ENCODE data around the gene FLRT2. TPM values are rescaled to one million over a fixed set of nuclear protein-coding genes. Genes with fewer than 3 reads are reported as not detected.

FLRT2 gene
- total and polyA plus RNA-seq, 4 donors, result 0.46 to 91.4 (median 14.0) TPM

- ATAC-seq (ENCODE audit: low FRiP score), result no peak
- intact Hi-C loops (cut with DNase I), result no loop called here
- Histone ChIP-seq H3K36me3 (ENCODE audit: control insufficient read depth in 1 of 2, insufficient read depth in 2 of 2, low read length in 1 of 2) (no peaks in the 10 kb centered on the region), H3K27ac (ENCODE audit: low read depth in 1 of 2, low read length in 2 of 2) (no peak overlapping the region), H3K27me3 (ENCODE audit: control insufficient read depth in 1 of 2, insufficient read depth in 2 of 2, low read length in 1 of 2) (no peaks in the 10 kb centered on the region), H3K4me3 (ENCODE audit: low read length in 2 of 2) (no peak overlapping the region), H3K4me1 (ENCODE audit: control insufficient read depth in 1 of 2, insufficient read depth in 2 of 2, low read length in 2 of 2) (no peaks in the 10 kb centered on the region), H3K9me3 (ENCODE audit: control insufficient read depth, low read length) (no peaks in the 10 kb centered on the region)
- 89 to 93% methylated on average over 6 of the region's 6 CpGs for WGBS, 2 donors
- no peak for DNase-seq
Observed at GRCh38 chr14:85587151-85587711, 57.3 kb downstream of the FLRT2 start.

DNA sequence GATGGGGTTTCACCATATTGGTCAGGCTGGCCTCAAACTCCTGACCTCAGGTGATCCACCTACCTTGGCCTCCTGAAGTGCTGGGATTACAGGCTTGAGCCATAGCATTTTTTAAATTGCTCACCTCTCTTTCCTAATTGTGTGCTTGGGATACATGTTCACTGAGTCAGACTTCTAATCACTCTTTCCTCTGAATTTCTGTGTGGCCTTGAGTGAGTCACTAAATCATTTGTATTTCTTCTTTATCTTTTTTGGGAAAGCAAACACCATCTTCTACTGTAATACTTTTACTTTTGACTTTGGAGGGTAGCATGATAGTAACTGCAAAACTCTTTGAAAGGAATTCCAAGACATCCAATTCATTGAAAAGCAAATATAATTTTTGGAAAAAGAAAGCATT is 60.8 kb downstream of the FLRT2 start:
- DNase-seq (no peak), ATAC-seq (ENCODE audit: low FRiP score) (no peak)
- Histone ChIP-seq H3K27ac (ENCODE audit: low read depth in 1 of 2, low read length in 2 of 2) (no peak overlapping the region), H3K4me3 (ENCODE audit: low read length in 2 of 2) (no peak overlapping the region), H3K4me1 (ENCODE audit: control insufficient read depth in 1 of 2, insufficient read depth in 2 of 2, low read length in 2 of 2) (no peaks in the 10 kb centered on the region), H3K9me3 (ENCODE audit: control insufficient read depth, low read length) (no peaks in the 10 kb centered on the region), H3K27me3 (ENCODE audit: control insufficient read depth in 1 of 2, insufficient read depth in 2 of 2, low read length in 1 of 2) (no peaks in the 10 kb centered on the region), H3K36me3 (ENCODE audit: control insufficient read depth in 1 of 2, insufficient read depth in 2 of 2, low read length in 1 of 2) (no peaks in the 10 kb centered on the region)
- intact Hi-C loops (cut with DNase I), result no loop called here

DNA sequence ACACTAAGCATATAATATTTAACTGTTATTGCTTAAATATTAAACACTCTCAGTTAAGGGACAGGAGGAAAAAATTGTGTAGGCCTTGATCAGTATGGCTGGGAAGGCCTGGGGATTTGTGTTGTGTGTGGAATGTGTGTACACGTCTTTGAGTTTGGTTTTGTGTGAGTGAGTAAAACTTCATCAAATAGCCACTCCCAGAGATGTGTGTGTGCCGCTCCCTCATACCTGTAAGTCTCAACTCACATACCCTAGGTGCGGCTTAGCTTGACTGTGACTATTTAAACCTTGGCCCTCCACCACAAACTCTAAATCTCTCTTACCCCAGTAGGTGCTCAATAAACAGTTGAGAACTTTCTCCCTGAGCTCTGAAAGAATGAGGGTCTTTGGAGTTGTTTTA is 64.3 kb downstream of the FLRT2 start:
- H3K27me3 ChIP-seq (ENCODE audit: control insufficient read depth in 1 of 2, insufficient read depth in 2 of 2, low read length in 1 of 2), result no peaks in the 10 kb centered on the region
- H3K4me1 ChIP-seq (ENCODE audit: control insufficient read depth in 1 of 2, insufficient read depth in 2 of 2, low read length in 2 of 2), result no peaks in the 10 kb centered on the region
- intact Hi-C loops (cut with DNase I), result no loop called here
- H3K27ac ChIP-seq (ENCODE audit: low read depth in 1 of 2, low read length in 2 of 2), result no peak overlapping the region
- DNase-seq (no peak), ATAC-seq (ENCODE audit: low FRiP score) (no peak)
- H3K36me3 ChIP-seq (ENCODE audit: control insufficient read depth in 1 of 2, insufficient read depth in 2 of 2, low read length in 1 of 2), result no peaks in the 10 kb centered on the region
- WGBS, 2 donors, result 95 to 97% methylated on average over 3 of the region's 3 CpGs
- H3K9me3 ChIP-seq (ENCODE audit: control insufficient read depth, low read length), result no peaks in the 10 kb centered on the region
- no peak overlapping the region for H3K4me3 ChIP-seq (ENCODE audit: low read length in 2 of 2)

GRCh38 chr14:85595981-85596380 is 66.0 kb downstream of the FLRT2 start:
- Histone ChIP-seq H3K36me3 (ENCODE audit: control insufficient read depth in 1 of 2, insufficient read depth in 2 of 2, low read length in 1 of 2) (no peaks in the 10 kb centered on the region), H3K4me3 (ENCODE audit: low read length in 2 of 2) (no peak overlapping the region), H3K27me3 (ENCODE audit: control insufficient read depth in 1 of 2, insufficient read depth in 2 of 2, low read length in 1 of 2) (no peaks in the 10 kb centered on the region), H3K27ac (ENCODE audit: low read depth in 1 of 2, low read length in 2 of 2) (no peak overlapping the region), H3K9me3 (ENCODE audit: control insufficient read depth, low read length) (no peaks in the 10 kb centered on the region), H3K4me1 (ENCODE audit: control insufficient read depth in 1 of 2, insufficient read depth in 2 of 2, low read length in 2 of 2) (no peaks in the 10 kb centered on the region)
- WGBS, 2 donors, result 71 to 85% methylated on average over 10 of the region's 10 CpGs
- intact Hi-C loops (cut with DNase I), result no loop called here
- no peak for DNase-seq
- no peak for ATAC-seq (ENCODE audit: low FRiP score)

DNA sequence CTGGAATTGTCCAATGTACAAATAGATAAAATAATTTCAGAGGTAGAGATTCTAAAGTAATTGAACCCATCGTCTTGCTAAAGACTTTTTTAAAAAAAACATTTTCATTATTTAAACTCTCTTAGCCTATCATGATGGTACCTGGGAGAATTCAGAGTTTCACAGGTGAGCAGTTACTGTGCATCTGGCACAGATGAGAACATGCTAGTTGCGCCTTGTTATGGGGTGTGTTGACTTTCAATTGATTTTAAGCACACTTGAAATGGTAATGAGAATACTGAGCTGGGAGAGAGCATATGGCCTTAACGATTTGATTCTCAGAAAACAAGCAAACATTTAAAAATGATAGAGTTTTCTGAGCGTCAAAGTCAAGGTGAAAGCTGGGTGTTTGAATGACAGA is 66.6 kb downstream of the FLRT2 start:
- Histone ChIP-seq H3K36me3 (ENCODE audit: control insufficient read depth in 1 of 2, insufficient read depth in 2 of 2, low read length in 1 of 2) (no peaks in the 10 kb centered on the region), H3K4me1 (ENCODE audit: control insufficient read depth in 1 of 2, insufficient read depth in 2 of 2, low read length in 2 of 2) (no peaks in the 10 kb centered on the region), H3K9me3 (ENCODE audit: control insufficient read depth, low read length) (no peaks in the 10 kb centered on the region), H3K27ac (ENCODE audit: low read depth in 1 of 2, low read length in 2 of 2) (no peak overlapping the region), H3K4me3 (ENCODE audit: low read length in 2 of 2) (no peak overlapping the region), H3K27me3 (ENCODE audit: control insufficient read depth in 1 of 2, insufficient read depth in 2 of 2, low read length in 1 of 2) (no peaks in the 10 kb centered on the region)
- no peak for DNase-seq
- 93 to 94% methylated on average over 4 of the region's 4 CpGs for WGBS, 2 donors
- intact Hi-C loops (cut with DNase I), result no loop called here
- ATAC-seq (ENCODE audit: low FRiP score), result no peak

DNA sequence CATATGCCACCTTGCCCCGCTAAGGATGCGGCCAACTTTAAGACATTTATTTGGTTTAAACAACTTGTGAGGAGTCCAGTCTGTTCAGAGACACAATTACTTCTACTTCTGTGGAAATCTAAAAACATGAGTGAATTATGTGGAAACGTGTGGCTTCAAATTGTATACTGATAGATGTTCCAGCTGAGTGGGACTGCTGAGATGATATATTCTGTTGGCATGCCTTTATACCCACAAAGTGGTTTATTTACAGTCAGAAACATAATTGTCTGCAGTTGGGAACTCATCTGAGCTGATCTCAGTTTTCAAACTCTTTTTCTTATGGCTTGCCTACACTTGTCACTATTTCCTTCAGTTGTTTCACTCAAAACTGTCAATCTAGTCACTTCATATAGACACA is 67.8 kb downstream of the FLRT2 start:
- no peaks in the 10 kb centered on the region for H3K27me3 ChIP-seq (ENCODE audit: control insufficient read depth in 1 of 2, insufficient read depth in 2 of 2, low read length in 1 of 2)
- no peak overlapping the region for H3K4me3 ChIP-seq (ENCODE audit: low read length in 2 of 2)
- H3K4me1 ChIP-seq (ENCODE audit: control insufficient read depth in 1 of 2, insufficient read depth in 2 of 2, low read length in 2 of 2), result no peaks in the 10 kb centered on the region
- H3K36me3 ChIP-seq (ENCODE audit: control insufficient read depth in 1 of 2, insufficient read depth in 2 of 2, low read length in 1 of 2), result no peaks in the 10 kb centered on the region
- WGBS, 2 donors, result 93 to 95% methylated on average over 3 of the region's 3 CpGs
- no peak overlapping the region for H3K27ac ChIP-seq (ENCODE audit: low read depth in 1 of 2, low read length in 2 of 2)
- no peaks in the 10 kb centered on the region for H3K9me3 ChIP-seq (ENCODE audit: control insufficient read depth, low read length)
- ATAC-seq (ENCODE audit: low FRiP score), result no peak
- DNase-seq, result no peak
- intact Hi-C loops (cut with DNase I), result no loop called here

- WGBS, 2 donors, result 88% methylated on average over 5 of the region's 5 CpGs
- no peaks in the 10 kb centered on the region for H3K27me3 ChIP-seq (ENCODE audit: control insufficient read depth in 1 of 2, insufficient read depth in 2 of 2, low read length in 1 of 2)
- H3K9me3 ChIP-seq (ENCODE audit: control insufficient read depth, low read length), result no peaks in the 10 kb centered on the region
- no peak overlapping the region for H3K27ac ChIP-seq (ENCODE audit: low read depth in 1 of 2, low read length in 2 of 2)
- DNase-seq (no peak), ATAC-seq (ENCODE audit: low FRiP score) (no peak)
- no peak overlapping the region for H3K4me3 ChIP-seq (ENCODE audit: low read length in 2 of 2)
- intact Hi-C loops (cut with DNase I), result no loop called here
- H3K36me3 ChIP-seq (ENCODE audit: control insufficient read depth in 1 of 2, insufficient read depth in 2 of 2, low read length in 1 of 2), result no peaks in the 10 kb centered on the region
- no peaks in the 10 kb centered on the region for H3K4me1 ChIP-seq (ENCODE audit: control insufficient read depth in 1 of 2, insufficient read depth in 2 of 2, low read length in 2 of 2)
Observed at GRCh38 chr14:85599939-85600338, 70.0 kb downstream of the FLRT2 start.

- no peaks in the 10 kb centered on the region for H3K27me3 ChIP-seq (ENCODE audit: control insufficient read depth in 1 of 2, insufficient read depth in 2 of 2, low read length in 1 of 2)
- no peaks in the 10 kb centered on the region for H3K4me1 ChIP-seq (ENCODE audit: control insufficient read depth in 1 of 2, insufficient read depth in 2 of 2, low read length in 2 of 2)
- DNase-seq (no peak), ATAC-seq (ENCODE audit: low FRiP score) (no peak)
- no peaks in the 10 kb centered on the region for H3K36me3 ChIP-seq (ENCODE audit: control insufficient read depth in 1 of 2, insufficient read depth in 2 of 2, low read length in 1 of 2)
- no peak overlapping the region for H3K27ac ChIP-seq (ENCODE audit: low read depth in 1 of 2, low read length in 2 of 2)
- intact Hi-C loops (cut with DNase I), result no loop called here
- H3K4me3 ChIP-seq (ENCODE audit: low read length in 2 of 2), result no peak overlapping the region
- no peaks in the 10 kb centered on the region for H3K9me3 ChIP-seq (ENCODE audit: control insufficient read depth, low read length)
- WGBS, 2 donors, result 82 to 100% methylated on average over 1 of the region's 1 CpG
Observed at GRCh38 chr14:85601246-85601645, 71.3 kb downstream of the FLRT2 start.

GRCh38 chr14:85601690-85602089 is 71.7 kb downstream of the FLRT2 start:
- WGBS, 2 donors, result 61 to 72% methylated on average over 1 of the region's 1 CpG

More at GRCh38 chr14:85601690-85602089, 71.7 kb downstream of the FLRT2 start:
- Histone ChIP-seq H3K27me3 (ENCODE audit: control insufficient read depth in 1 of 2, insufficient read depth in 2 of 2, low read length in 1 of 2) (no peaks in the 10 kb centered on the region), H3K36me3 (ENCODE audit: control insufficient read depth in 1 of 2, insufficient read depth in 2 of 2, low read length in 1 of 2) (no peaks in the 10 kb centered on the region), H3K4me1 (ENCODE audit: control insufficient read depth in 1 of 2, insufficient read depth in 2 of 2, low read length in 2 of 2) (no peaks in the 10 kb centered on the region), H3K9me3 (ENCODE audit: control insufficient read depth, low read length) (no peaks in the 10 kb centered on the region), H3K27ac (ENCODE audit: low read depth in 1 of 2, low read length in 2 of 2) (no peak overlapping the region), H3K4me3 (ENCODE audit: low read length in 2 of 2) (no peak overlapping the region)
- no peak for DNase-seq
- ATAC-seq (ENCODE audit: low FRiP score), result no peak
- intact Hi-C loops (cut with DNase I), result no loop called here
